HEK293 (cell line): ENCODE results near the gene PAIP1.

Experiments
- CTCF ChIA-PET: fragments of 350-600 bp; formaldehyde crosslinking; extraction: SDS; loops from one replicate; lab custom pipeline; 2021; ENCODE audit warnings: antibody characterized with exemption; lab: Yijun Ruan, JAX
- POLR2A ChIA-PET: fragments of 300-600 bp; formaldehyde crosslinking; extraction: SDS; loops from one replicate; lab custom pipeline; 2020; ENCODE audit warnings: antibody characterized with exemption, inconsistent platforms; lab: Yijun Ruan, JAX
- H3K27ac ChIP-seq: fragments of 200-500 bp; sonication (Bioruptor generic); 2 replicates; pipeline ENCODE4 v1.5.1; 2014; ENCODE audit warnings: low read depth, low read length, control low read depth, inconsistent platforms; ENCODE audit errors: extremely low read depth
- H3K36me3 ChIP-seq, 2 experiments: fragments of 200-500 bp in 1 of 2; sonication (Bioruptor generic) in 1 of 2; 1 replicate in 1 of 2; 2 replicates in 1 of 2; pipeline ENCODE4 v1.5.1; 2014 to 2017; ENCODE audit warnings: inconsistent platforms in 2 of 2, low read length in 2 of 2; ENCODE audit not compliant: control insufficient read depth in 2 of 2, insufficient read depth in 1 of 2
- H3K4me1 ChIP-seq: fragments of 200-500 bp; sonication (Bioruptor generic); 2 replicates; pipeline ENCODE4 v1.5.1; 2014; ENCODE audit warnings: mild to moderate bottlenecking, low read length, inconsistent platforms; ENCODE audit not compliant: control insufficient read depth, insufficient read depth
- H3K4me3 ChIP-seq: 2 replicates; pipeline ENCODE4 v1.5.1; 2011; ENCODE audit warnings: low read depth, mild to moderate bottlenecking, control low read depth, low read length, moderate library complexity
- H3K9me3 ChIP-seq: fragments of 200-500 bp; sonication (Bioruptor generic); 2 replicates; pipeline ENCODE4 v1.5.1; 2014; ENCODE audit warnings: low read depth, low read length, inconsistent platforms; ENCODE audit not compliant: control insufficient read depth, insufficient read depth
- GLI4 ChIP-seq: fragments of 450-650 bp; formaldehyde crosslinking; IDR thresholded peaks from 2 replicates; pipeline ENCODE4 v1.5.1; 2016; ENCODE audit warnings: missing biosample characterization, missing genetic modification characterization
- HOXD13 ChIP-seq: sonication (generic); formaldehyde crosslinking; IDR thresholded peaks from 2 replicates; pipeline ENCODE4 v1.8.0; 2022; ENCODE audit warnings: missing genetic modification reagents, borderline replicate concordance
- KLF9 ChIP-seq: fragments of 450-650 bp; formaldehyde crosslinking; IDR thresholded peaks from 2 replicates; pipeline ENCODE4 v1.5.1; 2016; ENCODE audit warnings: missing biosample characterization, missing genetic modification characterization, low read depth
- MZF1 ChIP-seq: fragments of 450-650 bp; formaldehyde crosslinking; IDR thresholded peaks from 2 replicates; pipeline ENCODE4 v1.5.1; 2017; ENCODE audit warnings: missing biosample characterization, missing genetic modification characterization, borderline replicate concordance
- OSR2 ChIP-seq: fragments of 450-650 bp; formaldehyde crosslinking; IDR thresholded peaks from 2 replicates; pipeline ENCODE4 v1.5.1; 2016; ENCODE audit warnings: missing biosample characterization, missing genetic modification characterization
- SP7 ChIP-seq: fragments of 450-650 bp; formaldehyde crosslinking; IDR thresholded peaks from 2 replicates; pipeline ENCODE4 v1.5.1; 2016; ENCODE audit warnings: missing biosample characterization, missing genetic modification characterization
- ZNF169 ChIP-seq: fragments of 450-650 bp; formaldehyde crosslinking; IDR thresholded peaks from 2 replicates; pipeline ENCODE4 v1.5.1; 2016; ENCODE audit warnings: missing biosample characterization, missing genetic modification characterization
- ZNF2 ChIP-seq: fragments of 450-650 bp; formaldehyde crosslinking; IDR thresholded peaks from 2 replicates; pipeline ENCODE4 v1.5.1; 2016; ENCODE audit warnings: missing biosample characterization, missing genetic modification characterization
- ZNF223 ChIP-seq: fragments of 450-650 bp; formaldehyde crosslinking; IDR thresholded peaks from 2 replicates; pipeline ENCODE4 v1.5.1; 2016; ENCODE audit warnings: missing biosample characterization, missing genetic modification characterization
- ZNF391 ChIP-seq: fragments of 450-650 bp; formaldehyde crosslinking; IDR thresholded peaks from 2 replicates; pipeline ENCODE4 v1.5.1; 2016; ENCODE audit warnings: low read depth, missing biosample characterization, missing genetic modification characterization, borderline replicate concordance
- ZNF394 ChIP-seq: fragments of 450-650 bp; formaldehyde crosslinking; IDR thresholded peaks from 2 replicates; pipeline ENCODE4 v1.5.1; 2016; ENCODE audit warnings: missing biosample characterization, missing genetic modification characterization, mild to moderate bottlenecking, moderate library complexity, borderline replicate concordance
- ZNF423 ChIP-seq: fragments of 450-650 bp; formaldehyde crosslinking; IDR thresholded peaks from 2 replicates; pipeline ENCODE4 v1.5.1; 2016; ENCODE audit warnings: missing biosample characterization, missing genetic modification characterization
- ZNF510 ChIP-seq: fragments of 450-650 bp; formaldehyde crosslinking; IDR thresholded peaks from 2 replicates; pipeline ENCODE4 v1.5.1; 2018; ENCODE audit warnings: mild to moderate bottlenecking, missing genetic modification characterization, missing biosample characterization; ENCODE audit not compliant: insufficient replicate concordance
- ZNF521 ChIP-seq: fragments of 450-650 bp; formaldehyde crosslinking; IDR thresholded peaks from 2 replicates; pipeline ENCODE4 v1.5.1; 2017; ENCODE audit warnings: missing biosample characterization, mild to moderate bottlenecking, missing genetic modification characterization
- ZNF558 ChIP-seq: fragments of 450-650 bp; formaldehyde crosslinking; IDR thresholded peaks from 2 replicates; pipeline ENCODE4 v1.5.1; 2016; ENCODE audit warnings: missing biosample characterization, missing genetic modification characterization
- ZNF560 ChIP-seq: fragments of 450-650 bp; formaldehyde crosslinking; IDR thresholded peaks from 2 replicates; pipeline ENCODE4 v1.5.1; 2017; ENCODE audit warnings: missing biosample characterization, missing genetic modification characterization, borderline replicate concordance
- ZNF664 ChIP-seq: fragments of 450-650 bp; formaldehyde crosslinking; IDR thresholded peaks from 2 replicates; pipeline ENCODE4 v1.5.1; 2016; ENCODE audit warnings: missing biosample characterization, missing genetic modification characterization
- ZNF768 ChIP-seq: fragments of 450-650 bp; formaldehyde crosslinking; IDR thresholded peaks from 2 replicates; pipeline ENCODE4 v1.5.1; 2018; ENCODE audit warnings: missing biosample characterization, mild to moderate bottlenecking, missing genetic modification characterization
- ZNF785 ChIP-seq: fragments of 450-650 bp; formaldehyde crosslinking; IDR thresholded peaks from 2 replicates; pipeline ENCODE4 v1.5.1; 2016; ENCODE audit warnings: missing biosample characterization, missing genetic modification characterization
- TF ChIP-seq, protein P1 (sequence below): fragments of 450-650 bp; formaldehyde crosslinking; IDR thresholded peaks from 2 replicates; pipeline ENCODE4 v1.5.1; 2016; ENCODE audit warnings: missing biosample characterization, missing genetic modification characterization, low read depth
- TF ChIP-seq, protein P2 (sequence below): fragments of 450-650 bp; formaldehyde crosslinking; IDR thresholded peaks from 2 replicates; pipeline ENCODE4; 2016; ENCODE audit warnings: missing biosample characterization, missing genetic modification characterization
- TF ChIP-seq, protein P3 (sequence below): fragments of 450-650 bp; formaldehyde crosslinking; IDR thresholded peaks from 2 replicates; pipeline ENCODE4 v1.5.1; 2016; ENCODE audit warnings: missing biosample characterization, missing genetic modification characterization
- TF ChIP-seq, protein P4 (sequence below): fragments of 450-650 bp; IDR thresholded peaks from 2 replicates; pipeline ENCODE4 v1.5.1; 2018; ENCODE audit warnings: missing biosample characterization, missing genetic modification characterization
- TF ChIP-seq, protein P5 (sequence below): fragments of 450-650 bp; IDR thresholded peaks from 2 replicates; pipeline ENCODE4 v1.5.1; 2018; ENCODE audit warnings: missing biosample characterization, mild to moderate bottlenecking, missing genetic modification characterization

PAIP1 gene

DNA sequence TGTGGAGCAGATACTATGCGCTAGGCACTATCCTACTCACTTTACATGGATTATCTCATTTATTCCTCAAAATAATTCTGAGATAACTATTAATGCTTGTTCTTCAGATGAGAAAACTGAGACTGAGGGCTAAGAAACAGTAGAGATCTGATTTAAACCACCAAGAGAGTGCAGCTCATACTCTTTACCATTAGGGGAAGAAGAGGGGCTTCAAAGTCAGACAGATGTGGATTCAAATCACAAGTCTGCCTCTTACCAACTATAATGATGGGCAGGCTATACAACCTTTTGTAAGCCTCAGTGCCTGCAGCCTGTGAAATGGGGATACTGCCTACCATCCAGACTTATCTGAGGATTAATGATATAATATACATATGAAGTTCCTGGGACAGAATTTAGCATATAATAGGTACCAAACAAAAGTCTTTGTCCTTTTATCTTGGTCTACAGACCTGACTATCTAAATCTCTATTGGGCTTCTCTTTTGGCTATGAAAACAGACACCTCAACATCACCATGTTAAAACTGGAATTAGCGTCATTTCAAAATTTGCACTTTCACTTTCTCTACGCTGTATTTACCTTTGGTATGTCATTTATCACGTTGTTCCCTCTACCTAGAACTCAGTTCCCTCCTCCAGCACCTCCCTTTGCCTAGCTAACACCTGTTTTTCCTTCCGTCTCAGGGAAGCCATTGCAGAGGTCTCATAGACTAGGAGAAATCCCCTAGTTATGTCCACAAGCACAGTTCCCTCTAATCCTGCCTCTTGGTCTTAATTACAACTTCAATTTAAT lies 59.4 kb downstream of the PAIP1 start:
- TF ChIP-seq ZNF521 (tag by site-specific recombination), result no peak
- TF ChIP-seq ZNF558, result no peak
- TF ChIP-seq ZNF391 (tag by site-specific recombination), result no peak
- TF ChIP-seq MZF1 (tag by site-specific recombination), result no peak
- no peak for TF ChIP-seq GLI4 (tag by site-specific recombination)
- TF ChIP-seq OSR2, result no peak
- no peak for TF ChIP-seq ZNF223
- TF ChIP-seq SP7 (tag by site-specific recombination), result no peak
- ChIA-PET POLR2A (interaction anchor here (1.3 kb wide), 2 partner anchors 13 to 18 kb away, joined by 3 to 12 read pairs; partner anchors contain the start of genes C5orf34 and TMEM267), CTCF (interaction anchor here (0.6 to 1.4 kb wide), 6 partner anchors 10 to 191 kb away, joined by 3 to 8 read pairs (median 3); partner anchors contain the start of gene TMEM267)
- Histone ChIP-seq H3K9me3 (no peaks in the 10 kb centered on the region), H3K4me3 (no peak overlapping the region), H3K4me1 (no peaks in the 10 kb centered on the region), H3K36me3 (peaks cover 35 to 36% of the 10 kb centered on the region in 2 experiments), H3K27ac (no peak overlapping the region)

DNA sequence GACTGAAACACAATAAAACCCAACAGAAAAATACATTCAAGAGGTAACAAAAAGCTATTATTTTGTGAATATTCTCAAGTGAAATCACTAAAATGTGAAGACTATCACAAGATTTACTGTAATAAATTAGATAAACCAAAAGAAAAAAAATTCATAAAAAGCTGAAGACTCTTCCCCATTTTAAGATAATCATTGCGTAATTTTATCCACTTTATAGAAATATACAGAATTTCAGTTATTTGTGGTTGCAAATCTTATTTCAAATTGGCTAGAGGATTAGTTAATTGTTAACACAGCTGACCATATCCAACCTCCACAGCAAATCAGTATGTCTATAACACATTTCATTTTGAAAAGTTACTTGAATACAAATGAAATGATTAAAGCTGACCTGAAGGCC lies 65.6 kb downstream of the PAIP1 start:
- no peaks in the 10 kb centered on the region for H3K4me1 ChIP-seq
- H3K4me3 ChIP-seq, result no peak overlapping the region
- H3K27ac ChIP-seq, result no peak overlapping the region
- H3K36me3 ChIP-seq, result peaks cover 41 to 67% of the 10 kb centered on the region in 2 experiments
- CTCF ChIA-PET, result no interaction called here
- TF ChIP-seq KLF9 (tag by site-specific recombination), result no peak
- TF ChIP-seq ZNF664 (tag by site-specific recombination), result no peak
- no peak for TF ChIP-seq ZNF394
- no peak for TF ChIP-seq ZNF169
- TF ChIP-seq ZNF510, result no peak
- TF ChIP-seq, protein P1, sequence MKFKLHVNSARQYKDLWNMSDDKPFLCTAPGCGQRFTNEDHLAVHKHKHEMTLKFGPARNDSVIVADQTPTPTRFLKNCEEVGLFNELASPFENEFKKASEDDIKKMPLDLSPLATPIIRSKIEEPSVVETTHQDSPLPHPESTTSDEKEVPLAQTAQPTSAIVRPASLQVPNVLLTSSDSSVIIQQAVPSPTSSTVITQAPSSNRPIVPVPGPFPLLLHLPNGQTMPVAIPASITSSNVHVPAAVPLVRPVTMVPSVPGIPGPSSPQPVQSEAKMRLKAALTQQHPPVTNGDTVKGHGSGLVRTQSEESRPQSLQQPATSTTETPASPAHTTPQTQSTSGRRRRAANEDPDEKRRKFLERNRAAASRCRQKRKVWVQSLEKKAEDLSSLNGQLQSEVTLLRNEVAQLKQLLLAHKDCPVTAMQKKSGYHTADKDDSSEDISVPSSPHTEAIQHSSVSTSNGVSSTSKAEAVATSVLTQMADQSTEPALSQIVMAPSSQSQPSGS (tag by site-specific recombination), result no peak
- no peaks in the 10 kb centered on the region for H3K9me3 ChIP-seq
- POLR2A ChIA-PET, result no interaction called here

DNA sequence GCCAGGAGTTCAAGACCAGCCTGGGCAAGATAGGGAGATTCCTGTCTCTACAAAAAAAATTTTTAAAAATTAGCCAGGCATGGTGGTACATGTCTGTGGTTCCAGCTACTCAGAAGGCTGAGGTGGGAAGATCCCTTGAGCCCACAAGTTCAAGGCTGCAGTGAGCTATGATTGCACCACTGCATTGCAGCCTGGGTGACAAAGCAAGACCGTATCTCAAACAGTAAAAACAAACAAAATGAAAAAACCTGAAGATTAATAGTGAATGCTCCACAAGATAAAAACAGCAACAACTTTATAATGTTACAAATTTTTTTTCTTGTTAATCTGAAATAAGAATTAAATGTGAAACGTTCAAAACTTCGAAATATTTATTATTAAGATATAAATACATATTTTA lies 70.5 kb downstream of the PAIP1 start:
- ChIA-PET CTCF (interaction anchor here (0.6 to 3.6 kb wide), 7 partner anchors 17 to 652 kb away, joined by 3 to 59 read pairs (median 6); no protein-coding TSS in a partner anchor), POLR2A (interaction anchor here (3.3 kb wide), 1 partner anchor 174 kb away, joined by 43 read pairs; the partner anchor contains the start of gene HMGCS1)
- Histone ChIP-seq H3K36me3 (peaks cover 32 to 41% of the 10 kb centered on the region in 2 experiments), H3K27ac (no peak overlapping the region), H3K4me3 (no peak overlapping the region), H3K9me3 (no peaks in the 10 kb centered on the region), H3K4me1 (peaks cover 4% of the 10 kb centered on the region; the same call in 1 of the 2 replicates)
- TF ChIP-seq, protein P2, sequence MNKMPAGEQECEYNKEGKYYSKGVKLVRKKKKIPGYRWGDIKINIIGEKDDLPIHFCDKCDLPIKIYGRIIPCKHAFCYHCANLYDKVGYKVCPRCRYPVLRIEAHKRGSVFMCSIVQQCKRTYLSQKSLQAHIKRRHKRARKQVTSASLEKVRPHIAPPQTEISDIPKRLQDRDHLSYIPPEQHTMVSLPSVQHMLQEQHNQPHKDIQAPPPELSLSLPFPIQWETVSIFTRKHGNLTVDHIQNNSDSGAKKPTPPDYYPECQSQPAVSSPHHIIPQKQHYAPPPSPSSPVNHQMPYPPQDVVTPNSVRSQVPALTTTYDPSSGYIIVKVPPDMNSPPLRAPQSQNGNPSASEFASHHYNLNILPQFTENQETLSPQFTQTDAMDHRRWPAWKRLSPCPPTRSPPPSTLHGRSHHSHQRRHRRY, result no peak
- TF ChIP-seq HOXD13 (CRISPR knock-in tag), result no peak
- TF ChIP-seq ZNF423 (tag by site-specific recombination), result no peak
- TF ChIP-seq ZNF785 (tag by site-specific recombination), result no peak
- TF ChIP-seq, protein P3, sequence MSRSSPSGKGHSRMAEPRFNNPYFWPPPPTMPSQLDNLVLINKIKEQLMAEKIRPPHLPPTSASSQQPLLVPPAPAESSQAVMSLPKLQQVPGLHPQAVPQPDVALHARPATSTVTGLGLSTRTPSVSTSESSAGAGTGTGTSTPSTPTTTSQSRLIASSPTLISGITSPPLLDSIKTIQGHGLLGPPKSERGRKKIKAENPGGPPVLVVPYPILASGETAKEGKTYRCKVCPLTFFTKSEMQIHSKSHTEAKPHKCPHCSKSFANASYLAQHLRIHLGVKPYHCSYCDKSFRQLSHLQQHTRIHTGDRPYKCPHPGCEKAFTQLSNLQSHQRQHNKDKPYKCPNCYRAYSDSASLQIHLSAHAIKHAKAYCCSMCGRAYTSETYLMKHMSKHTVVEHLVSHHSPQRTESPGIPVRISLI (tag by site-specific recombination), result no peak
- TF ChIP-seq ZNF560 (tag by site-specific recombination), result no peak
- TF ChIP-seq ZNF2 (tag by site-specific recombination), result no peak
- TF ChIP-seq, protein P4, sequence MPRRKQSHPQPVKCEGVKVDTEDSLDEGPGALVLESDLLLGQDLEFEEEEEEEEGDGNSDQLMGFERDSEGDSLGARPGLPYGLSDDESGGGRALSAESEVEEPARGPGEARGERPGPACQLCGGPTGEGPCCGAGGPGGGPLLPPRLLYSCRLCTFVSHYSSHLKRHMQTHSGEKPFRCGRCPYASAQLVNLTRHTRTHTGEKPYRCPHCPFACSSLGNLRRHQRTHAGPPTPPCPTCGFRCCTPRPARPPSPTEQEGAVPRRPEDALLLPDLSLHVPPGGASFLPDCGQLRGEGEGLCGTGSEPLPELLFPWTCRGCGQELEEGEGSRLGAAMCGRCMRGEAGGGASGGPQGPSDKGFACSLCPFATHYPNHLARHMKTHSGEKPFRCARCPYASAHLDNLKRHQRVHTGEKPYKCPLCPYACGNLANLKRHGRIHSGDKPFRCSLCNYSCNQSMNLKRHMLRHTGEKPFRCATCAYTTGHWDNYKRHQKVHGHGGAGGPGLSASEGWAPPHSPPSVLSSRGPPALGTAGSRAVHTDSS (tag by site-specific recombination), result no peak
- TF ChIP-seq ZNF768 (tag by site-specific recombination), result no peak
- TF ChIP-seq, protein P5, sequence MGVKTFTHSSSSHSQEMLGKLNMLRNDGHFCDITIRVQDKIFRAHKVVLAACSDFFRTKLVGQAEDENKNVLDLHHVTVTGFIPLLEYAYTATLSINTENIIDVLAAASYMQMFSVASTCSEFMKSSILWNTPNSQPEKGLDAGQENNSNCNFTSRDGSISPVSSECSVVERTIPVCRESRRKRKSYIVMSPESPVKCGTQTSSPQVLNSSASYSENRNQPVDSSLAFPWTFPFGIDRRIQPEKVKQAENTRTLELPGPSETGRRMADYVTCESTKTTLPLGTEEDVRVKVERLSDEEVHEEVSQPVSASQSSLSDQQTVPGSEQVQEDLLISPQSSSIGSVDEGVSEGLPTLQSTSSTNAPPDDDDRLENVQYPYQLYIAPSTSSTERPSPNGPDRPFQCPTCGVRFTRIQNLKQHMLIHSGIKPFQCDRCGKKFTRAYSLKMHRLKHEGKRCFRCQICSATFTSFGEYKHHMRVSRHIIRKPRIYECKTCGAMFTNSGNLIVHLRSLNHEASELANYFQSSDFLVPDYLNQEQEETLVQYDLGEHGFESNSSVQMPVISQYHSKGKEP (tag by site-specific recombination), result no peak
- no peak for TF ChIP-seq KLF9 (tag by site-specific recombination)
